A549 treated with Mapracorat at 1 μM for 4 hours (cell line): ENCODE results near the gene PPP1R9A. TPM values are rescaled to one million over a fixed set of nuclear protein-coding genes. Genes with fewer than 3 reads are reported as not detected.

Source experiments
- total RNA-seq: library from RNA; stranded (reverse); fragments of 200-300 nt; extraction: Qiagen RNA extraction; gene quantifications from 5 replicates; pipeline ENCODE4 v1.2.3, GENCODE V29; 2022

PPP1R9A gene
- total RNA-seq = 2.6 to 4.9 TPM (median 3.9 TPM) in 5 replicates

DNA sequence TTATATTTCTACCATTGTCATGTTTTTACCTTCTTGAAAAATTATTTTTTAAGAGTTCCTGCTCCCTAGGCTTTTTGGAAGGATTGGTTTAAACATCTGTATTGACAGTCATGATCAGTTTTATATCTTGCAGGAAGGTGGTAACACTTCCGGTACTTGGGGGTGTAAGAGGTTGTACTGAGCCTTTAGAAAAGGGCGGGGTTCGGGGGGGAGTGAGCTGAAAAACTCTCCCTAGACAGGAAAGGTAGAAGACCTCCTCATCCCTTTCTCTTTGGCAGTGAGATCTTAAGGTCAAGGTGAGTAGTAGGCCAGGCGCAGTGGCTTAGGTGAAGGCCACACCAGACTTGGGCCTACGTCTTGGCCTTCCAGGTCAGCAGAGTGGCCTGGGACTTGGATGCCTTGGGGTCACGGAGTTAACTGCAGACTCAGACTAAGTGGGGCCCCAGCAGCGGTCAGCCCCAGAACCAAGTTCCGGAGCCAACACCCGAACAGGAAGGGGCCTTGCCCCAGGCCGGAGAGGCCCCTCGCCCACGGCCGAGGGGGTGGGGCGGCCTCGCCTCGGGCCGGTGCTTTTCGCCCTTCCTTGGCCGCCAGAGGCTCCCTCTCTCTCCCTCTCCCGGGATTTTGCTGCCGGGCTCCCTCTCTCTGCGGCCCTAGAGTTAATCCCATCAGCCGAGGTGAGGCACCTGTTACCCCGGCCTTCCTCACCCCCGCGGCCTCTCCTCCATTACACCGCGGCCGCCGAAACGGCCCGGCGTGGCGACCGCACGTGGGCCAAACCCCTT, at the start of gene PPP1R9A:
PPP1R9A (plus strand) TSS at position 569 of the 785 bp plus-strand sequence. CDS start 2,520 bp downstream, outside the sequence.

DNA sequence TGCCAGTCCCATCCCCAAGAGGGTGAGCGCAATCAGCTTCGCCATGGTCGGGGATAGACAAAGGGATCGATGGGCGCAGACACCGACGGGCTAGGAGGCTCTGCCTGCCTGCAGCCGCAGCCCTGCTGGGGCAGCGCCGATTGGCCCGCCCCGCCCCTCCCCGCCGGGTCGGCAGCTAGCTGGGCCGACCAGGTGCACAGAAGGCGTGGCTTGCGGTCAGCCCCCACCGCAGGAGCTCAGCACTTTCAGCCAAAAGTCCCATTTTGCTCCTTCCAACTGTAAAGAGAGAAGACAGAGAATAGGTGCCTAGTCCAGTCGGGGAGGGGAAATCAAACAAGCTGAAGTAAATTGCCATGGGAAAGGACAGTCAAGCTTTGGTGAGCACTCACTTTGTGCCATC, 417.0 kb downstream of the PPP1R9A start, which contains the start of gene PON1:
PON1 (minus strand) TSS at position 102 of the 400 bp plus-strand sequence; CDS start at position 45, 57 bp downstream.

